ENCODE results near the gene PLEKHD1. TPM values are rescaled to one million over a fixed set of nuclear protein-coding genes. Genes with fewer than 3 reads are reported as not detected.

Gene PLEKHD1
- total and polyA plus RNA-seq, 2 of the 8 experiments (the other 6 are each of a cell fraction or from before 2014, with no cell fraction given) = 0.24 to 0.48 TPM

DNA sequence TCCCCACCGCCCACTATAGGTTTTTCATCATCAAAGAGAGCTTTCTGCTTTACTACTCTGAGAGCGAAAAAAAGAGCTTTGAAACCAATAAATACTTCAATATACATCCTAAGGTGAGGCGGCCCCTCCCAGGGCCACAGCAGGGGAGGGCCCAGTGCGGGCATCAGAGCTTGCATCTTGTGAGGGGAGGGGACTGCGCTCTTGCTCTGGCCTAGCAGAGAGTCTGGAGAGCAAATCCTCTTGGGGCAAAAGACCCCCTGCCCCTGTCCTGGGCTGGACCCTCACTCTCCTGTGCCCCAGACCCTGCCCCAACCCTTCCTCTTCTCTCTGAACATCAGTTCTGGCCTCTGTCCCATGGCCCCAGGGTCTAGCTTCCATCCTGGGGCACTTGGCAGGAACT lies 15.6 kb downstream of the PLEKHD1 start:
- FAIRE-seq = no peak
- no peak overlapping the region for H2BK5ac ChIP-seq (ENCODE audit: low read depth, low read length)
- H4K20me1 ChIP-seq (replicated peaks in 1 of 2; ENCODE audit: control insufficient read depth in 1 of 2, insufficient read depth in 2 of 2, low read length in 2 of 2) = no peaks in the 10 kb centered on the region
- H3K4me3 ChIP-seq (ENCODE audit: extremely low read depth in 1 of 4, insufficient read depth in 2 of 4, low read depth in 3 of 4, low read length in 4 of 4) = no peak overlapping the region
- H3K36me3 ChIP-seq (ENCODE audit: control insufficient read depth in 2 of 4, insufficient read depth in 4 of 4, low read length in 3 of 4) = no peaks in the 10 kb centered on the region
- peaks cover 0 to 5% (median 1%) of the 10 kb centered on the region in 4 experiments; a peak in 2 of 7 replicates for H3K4me1 ChIP-seq (replicated peaks in 1 of 4; ENCODE audit: control insufficient read depth in 3 of 4, insufficient read depth in 4 of 4, low read length in 3 of 4)
- POLR2A ChIA-PET (ENCODE audit: partially characterized antibody) = interaction anchor here (0.9 kb wide), 1 partner anchor 11 kb away, joined by 3 read pairs; no protein-coding TSS in a partner anchor
- H3K4me2 ChIP-seq (ENCODE audit: insufficient read depth in 1 of 2, low read depth in 2 of 2, low read length in 2 of 2) = no peak overlapping the region
- no peak overlapping the region for H4K5ac ChIP-seq (ENCODE audit: insufficient read length, low read depth, low read length)
- no peaks in the 10 kb centered on the region for H3K9me3 ChIP-seq (ENCODE audit: insufficient read depth in 2 of 2, low read depth in 1 of 2, low read length in 1 of 2)
- no peaks in the 10 kb centered on the region for H3K79me1 ChIP-seq (ENCODE audit: low read depth, low read length)
- peaks cover 3% of the 10 kb centered on the region; the same call in 1 of the 2 replicates for H3K23me2 ChIP-seq (ENCODE audit: low read depth, low read length)
- TF ChIP-seq CHD2 (IDR thresholded peaks at IDR 0.05; ENCODE audit: low read length) = no peak
- TF ChIP-seq TCF12 (IDR thresholded peaks at IDR 0.05; ENCODE audit: low read depth, low read length) = no peak
- no peak for TF ChIP-seq JUND (IDR thresholded peaks at IDR 0.05; ENCODE audit: low read length)
- TF ChIP-seq ZNF274 (IDR thresholded peaks at IDR 0.05; ENCODE audit: borderline replicate concordance, extremely low read depth, low read length) = no peak
- TF ChIP-seq SP4 (IDR thresholded peaks at IDR 0.05; ENCODE audit: low read length) = no peak
- no peak for TF ChIP-seq TAF1 (IDR thresholded peaks at IDR 0.05; ENCODE audit: low read depth, low read length)
- TF ChIP-seq RAD21 (IDR thresholded peaks at IDR 0.05 in 1 of 2, conservative IDR thresholded peaks at IDR 0.05 in 1 of 2; ENCODE audit: low read depth in 2 of 2, low read length in 2 of 2) = no peak
- TF ChIP-seq TAF7 (optimal IDR thresholded peaks at IDR 0.05; ENCODE audit: borderline replicate concordance, low read depth, low read length) = no peak
- TF ChIP-seq TBP (IDR thresholded peaks at IDR 0.05; ENCODE audit: low read depth, low read length) = no peak
- no peak for TF ChIP-seq RNF2 (IDR thresholded peaks at IDR 0.05; ENCODE audit: borderline replicate concordance, low read depth, low read length, missing control alignments, poor library complexity, severe bottlenecking)
- no peak overlapping the region for H4K91ac ChIP-seq (replicated peaks; ENCODE audit: insufficient read length, low read length)
- no peak for DNase-seq (ENCODE audit: low read depth in 1 of 2, low spot score in 2 of 2)
- no peak overlapping the region for H3K14ac ChIP-seq (ENCODE audit: insufficient read length)
- H2AK5ac ChIP-seq (ENCODE audit: low read depth, low read length) = no peak overlapping the region
- no peaks in the 10 kb centered on the region; a peak in 1 of 7 replicates for H3K27me3 ChIP-seq (replicated peaks in 1 of 4; ENCODE audit: control insufficient read depth in 3 of 4, extremely low read depth in 1 of 4, insufficient read depth in 3 of 4, low read length in 3 of 4)
- H3K4ac ChIP-seq (replicated peaks; ENCODE audit: insufficient read length, low read depth, low read length) = no peak overlapping the region
- no peak overlapping the region for H2AFZ ChIP-seq (ENCODE audit: low read length)
- H3K27ac ChIP-seq (ENCODE audit: low read depth, low read length) = no peak overlapping the region
- no peak overlapping the region for H2BK15ac ChIP-seq (ENCODE audit: low read length)
- CTCF ChIA-PET (ENCODE audit: partially characterized antibody) = interaction anchor here (0.6 to 6.3 kb wide), 9 partner anchors 7 to 174 kb away, joined by 3 to 41 read pairs (median 5); no protein-coding TSS in a partner anchor
- no peak overlapping the region for H3K56ac ChIP-seq (replicated peaks; ENCODE audit: insufficient read length, low read depth, low read length)
- no peak overlapping the region for H3K18ac ChIP-seq (ENCODE audit: extremely low read depth, low read length)
- H3K9ac ChIP-seq (replicated peaks in 1 of 4; ENCODE audit: extremely low read depth in 1 of 4, low read depth in 3 of 4, low read length in 3 of 4) = no peak overlapping the region
- no peak overlapping the region for H2BK20ac ChIP-seq (ENCODE audit: low read length)
- no peak overlapping the region for H2BK12ac ChIP-seq (ENCODE audit: low read depth, low read length)
- no peaks in the 10 kb centered on the region for H3K79me2 ChIP-seq (ENCODE audit: control insufficient read depth in 1 of 2, insufficient read depth in 2 of 2, low read length in 2 of 2)
- no peak overlapping the region for H3K23ac ChIP-seq (ENCODE audit: insufficient read length)
- no peak overlapping the region for H4K8ac ChIP-seq (ENCODE audit: extremely low read depth, insufficient read depth, low read length)
- WGBS, 2 experiments (ENCODE audit: extremely low coverage in 1 of 2, insufficient coverage in 1 of 2, insufficient read length in 1 of 2, insufficient replicate concordance in 2 of 2, low coverage in 1 of 2, low lambda C conversion rate in 2 of 2, missing lambda C conversion rate in 1 of 2) = 76% methylated on average over 5 of the region's 5 CpGs; no CpG with 5 or more reads in 1 of the 2 experiments
- H2BK120ac ChIP-seq (replicated peaks; ENCODE audit: low read depth, low read length) = no peak overlapping the region
